Neural progenitor cell (in vitro differentiated cells): ENCODE measurements around the gene HS3ST2.

ENCODE experiments used
- EZH2 ChIP-seq: fragments of 200-600 bp; sonication (generic); IDR thresholded peaks from 2 replicates; pipeline ENCODE4 v1.6.1; 2017; ENCODE audit warnings: antibody characterized with exemption, mild to moderate bottlenecking, moderate library complexity
- TF ChIP-seq, protein P1 (sequence below): fragments of 200-600 bp; sonication (generic); IDR thresholded peaks from 2 replicates; pipeline ENCODE4 v1.5.1; 2017; ENCODE audit warnings: antibody characterized with exemption, mild to moderate bottlenecking

DNA sequence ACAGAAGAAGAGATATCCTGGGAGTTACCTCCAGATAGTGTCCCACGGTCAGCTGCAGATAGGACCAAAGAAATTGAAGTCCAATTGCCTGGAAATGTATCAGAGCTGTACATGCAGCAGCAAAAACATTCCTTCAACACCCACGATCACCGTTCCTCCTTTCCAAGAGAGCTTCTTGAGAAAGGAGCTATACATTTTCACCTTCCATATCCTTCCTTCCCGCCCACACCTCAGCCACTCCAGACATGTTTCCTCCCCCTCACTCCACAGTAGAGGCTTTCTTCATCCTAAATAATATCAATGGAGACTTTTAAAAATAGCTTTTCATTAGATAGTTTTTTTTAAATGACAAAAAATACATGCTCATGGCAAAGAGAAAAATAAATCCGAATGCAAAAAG is 87.6 kb downstream of the HS3ST2 start:
- TF ChIP-seq, protein P1, sequence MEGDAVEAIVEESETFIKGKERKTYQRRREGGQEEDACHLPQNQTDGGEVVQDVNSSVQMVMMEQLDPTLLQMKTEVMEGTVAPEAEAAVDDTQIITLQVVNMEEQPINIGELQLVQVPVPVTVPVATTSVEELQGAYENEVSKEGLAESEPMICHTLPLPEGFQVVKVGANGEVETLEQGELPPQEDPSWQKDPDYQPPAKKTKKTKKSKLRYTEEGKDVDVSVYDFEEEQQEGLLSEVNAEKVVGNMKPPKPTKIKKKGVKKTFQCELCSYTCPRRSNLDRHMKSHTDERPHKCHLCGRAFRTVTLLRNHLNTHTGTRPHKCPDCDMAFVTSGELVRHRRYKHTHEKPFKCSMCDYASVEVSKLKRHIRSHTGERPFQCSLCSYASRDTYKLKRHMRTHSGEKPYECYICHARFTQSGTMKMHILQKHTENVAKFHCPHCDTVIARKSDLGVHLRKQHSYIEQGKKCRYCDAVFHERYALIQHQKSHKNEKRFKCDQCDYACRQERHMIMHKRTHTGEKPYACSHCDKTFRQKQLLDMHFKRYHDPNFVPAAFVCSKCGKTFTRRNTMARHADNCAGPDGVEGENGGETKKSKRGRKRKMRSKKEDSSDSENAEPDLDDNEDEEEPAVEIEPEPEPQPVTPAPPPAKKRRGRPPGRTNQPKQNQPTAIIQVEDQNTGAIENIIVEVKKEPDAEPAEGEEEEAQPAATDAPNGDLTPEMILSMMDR, result no peak
- TF ChIP-seq EZH2, result no peak
